SK-N-SH treated with all-trans-retinoic acid at 6 μM for 48 hours (cell line): ENCODE data around the gene TSNAX.

Experiments used
- BACH2 ChIP-seq: fragments of 250-450 bp; sonication (Bioruptor Pico); IDR thresholded peaks from 2 replicates; pipeline ENCODE4 v1.9.0; 2021; ENCODE audit warnings: mild to moderate bottlenecking, borderline replicate concordance
- PPARA ChIP-seq: fragments of 250-450 bp; sonication (Bioruptor Pico); IDR thresholded peaks from 2 replicates; pipeline ENCODE4 v1.5.0; 2020; ENCODE audit warnings: mild to moderate bottlenecking, borderline replicate concordance
- RARB ChIP-seq: fragments of 250-450 bp; sonication (Bioruptor Pico); IDR thresholded peaks from 2 replicates; pipeline ENCODE4 v1.8.0; 2021; ENCODE audit warnings: mild to moderate bottlenecking, moderate library complexity
- TSHZ2 ChIP-seq: fragments of 250-450 bp; sonication (Bioruptor Pico); IDR thresholded peaks from 2 replicates; pipeline ENCODE4 v1.5.0; 2020; ENCODE audit warnings: mild to moderate bottlenecking, moderate library complexity
- ZFP3 ChIP-seq: fragments of 250-450 bp; sonication (Bioruptor Pico); IDR thresholded peaks from 2 replicates; pipeline ENCODE4 v1.5.0; 2020; ENCODE audit warnings: mild to moderate bottlenecking, moderate library complexity
- TF ChIP-seq, protein P1 (sequence below): fragments of 250-450 bp; sonication (Bioruptor Pico); IDR thresholded peaks from 2 replicates; pipeline ENCODE4 v1.8.0; 2020; ENCODE audit warnings: mild to moderate bottlenecking, moderate library complexity, borderline replicate concordance
- TF ChIP-seq, protein P2 (sequence below): fragments of 250-450 bp; sonication (Bioruptor Pico); IDR thresholded peaks from 2 replicates; pipeline ENCODE4 v1.8.0; 2021; ENCODE audit warnings: low read depth, mild to moderate bottlenecking, moderate library complexity, borderline replicate concordance

DNA sequence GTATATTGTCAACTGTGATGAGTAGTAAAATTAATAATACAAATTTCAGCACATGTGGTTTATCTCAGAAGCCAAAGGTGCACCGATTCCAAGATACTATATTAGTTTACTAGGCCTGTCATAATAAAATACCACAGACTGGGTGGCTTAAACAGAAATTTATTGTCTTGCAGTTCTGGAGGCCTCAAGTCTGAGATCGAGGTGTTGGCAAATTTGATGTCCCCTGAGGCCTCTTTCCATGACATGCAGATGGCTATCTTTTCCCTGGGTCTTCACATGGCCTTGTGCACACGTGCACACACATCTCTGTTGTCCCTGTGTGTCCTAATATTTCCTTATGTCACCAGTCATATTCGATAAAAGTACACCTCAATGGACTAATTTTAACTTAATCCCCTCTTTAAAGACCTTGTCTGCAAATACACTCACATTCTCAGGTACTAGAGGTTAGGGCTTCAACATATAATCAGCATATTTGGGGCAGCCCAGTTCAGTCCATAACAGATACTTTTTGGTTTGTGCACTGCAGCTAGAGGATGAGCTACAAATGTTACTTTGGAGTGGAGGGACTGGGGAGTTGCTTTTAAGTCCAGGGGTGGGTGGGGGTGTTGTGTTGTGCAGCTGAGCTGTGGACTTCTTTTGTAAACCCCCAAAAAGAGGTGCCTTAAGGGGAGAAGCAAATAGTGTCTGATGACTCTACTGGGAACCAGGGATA, 21.4 kb downstream of the TSNAX start:
- TF ChIP-seq, protein P1, sequence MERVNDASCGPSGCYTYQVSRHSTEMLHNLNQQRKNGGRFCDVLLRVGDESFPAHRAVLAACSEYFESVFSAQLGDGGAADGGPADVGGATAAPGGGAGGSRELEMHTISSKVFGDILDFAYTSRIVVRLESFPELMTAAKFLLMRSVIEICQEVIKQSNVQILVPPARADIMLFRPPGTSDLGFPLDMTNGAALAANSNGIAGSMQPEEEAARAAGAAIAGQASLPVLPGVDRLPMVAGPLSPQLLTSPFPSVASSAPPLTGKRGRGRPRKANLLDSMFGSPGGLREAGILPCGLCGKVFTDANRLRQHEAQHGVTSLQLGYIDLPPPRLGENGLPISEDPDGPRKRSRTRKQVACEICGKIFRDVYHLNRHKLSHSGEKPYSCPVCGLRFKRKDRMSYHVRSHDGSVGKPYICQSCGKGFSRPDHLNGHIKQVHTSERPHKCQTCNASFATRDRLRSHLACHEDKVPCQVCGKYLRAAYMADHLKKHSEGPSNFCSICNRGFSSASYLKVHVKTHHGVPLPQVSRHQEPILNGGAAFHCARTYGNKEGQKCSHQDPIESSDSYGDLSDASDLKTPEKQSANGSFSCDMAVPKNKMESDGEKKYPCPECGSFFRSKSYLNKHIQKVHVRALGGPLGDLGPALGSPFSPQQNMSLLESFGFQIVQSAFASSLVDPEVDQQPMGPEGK, result no peak
- TF ChIP-seq PPARA (CRISPR knock-in tag) (no peak), BACH2 (CRISPR knock-in tag) (no peak), TSHZ2 (CRISPR knock-in tag) (no peak), ZFP3 (CRISPR knock-in tag) (no peak), RARB (CRISPR knock-in tag) (no peak)
- TF ChIP-seq, protein P2, sequence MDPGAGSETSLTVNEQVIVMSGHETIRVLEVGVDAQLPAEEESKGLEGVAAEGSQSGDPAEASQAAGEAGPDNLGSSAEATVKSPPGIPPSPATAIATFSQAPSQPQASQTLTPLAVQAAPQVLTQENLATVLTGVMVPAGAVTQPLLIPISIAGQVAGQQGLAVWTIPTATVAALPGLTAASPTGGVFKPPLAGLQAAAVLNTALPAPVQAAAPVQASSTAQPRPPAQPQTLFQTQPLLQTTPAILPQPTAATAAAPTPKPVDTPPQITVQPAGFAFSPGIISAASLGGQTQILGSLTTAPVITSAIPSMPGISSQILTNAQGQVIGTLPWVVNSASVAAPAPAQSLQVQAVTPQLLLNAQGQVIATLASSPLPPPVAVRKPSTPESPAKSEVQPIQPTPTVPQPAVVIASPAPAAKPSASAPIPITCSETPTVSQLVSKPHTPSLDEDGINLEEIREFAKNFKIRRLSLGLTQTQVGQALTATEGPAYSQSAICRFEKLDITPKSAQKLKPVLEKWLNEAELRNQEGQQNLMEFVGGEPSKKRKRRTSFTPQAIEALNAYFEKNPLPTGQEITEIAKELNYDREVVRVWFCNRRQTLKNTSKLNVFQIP (CRISPR knock-in tag), result no peak
